ENCODE data around the gene CERK. TPM values are rescaled to one million over a fixed set of nuclear protein-coding genes. Genes with fewer than 3 reads are reported as not detected.
A peak's percentile ranks its signal among the peaks of the same experiment; 100 is the strongest.

Gene CERK
- total RNA-seq, 2 donors from 2014 or later = 10.2 to 18.0 TPM

GRCh38 chr22:46746620-46747019 lies 8.6 kb upstream of the CERK start:
- no peak overlapping the region for H3K4me3 ChIP-seq
- TF ChIP-seq POLR2AphosphoS5 (IDR thresholded peaks at IDR 0.05) (no peak), POLR2A (IDR thresholded peaks at IDR 0.05) (no peak)
- TF ChIP-seq, protein P1, sequence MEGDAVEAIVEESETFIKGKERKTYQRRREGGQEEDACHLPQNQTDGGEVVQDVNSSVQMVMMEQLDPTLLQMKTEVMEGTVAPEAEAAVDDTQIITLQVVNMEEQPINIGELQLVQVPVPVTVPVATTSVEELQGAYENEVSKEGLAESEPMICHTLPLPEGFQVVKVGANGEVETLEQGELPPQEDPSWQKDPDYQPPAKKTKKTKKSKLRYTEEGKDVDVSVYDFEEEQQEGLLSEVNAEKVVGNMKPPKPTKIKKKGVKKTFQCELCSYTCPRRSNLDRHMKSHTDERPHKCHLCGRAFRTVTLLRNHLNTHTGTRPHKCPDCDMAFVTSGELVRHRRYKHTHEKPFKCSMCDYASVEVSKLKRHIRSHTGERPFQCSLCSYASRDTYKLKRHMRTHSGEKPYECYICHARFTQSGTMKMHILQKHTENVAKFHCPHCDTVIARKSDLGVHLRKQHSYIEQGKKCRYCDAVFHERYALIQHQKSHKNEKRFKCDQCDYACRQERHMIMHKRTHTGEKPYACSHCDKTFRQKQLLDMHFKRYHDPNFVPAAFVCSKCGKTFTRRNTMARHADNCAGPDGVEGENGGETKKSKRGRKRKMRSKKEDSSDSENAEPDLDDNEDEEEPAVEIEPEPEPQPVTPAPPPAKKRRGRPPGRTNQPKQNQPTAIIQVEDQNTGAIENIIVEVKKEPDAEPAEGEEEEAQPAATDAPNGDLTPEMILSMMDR (IDR thresholded peaks at IDR 0.05) = no peak
- 77% methylated on average over 11 of the region's 11 CpGs for WGBS
- DNase-seq (ENCODE audit: low spot score) = no peak
- H3K27ac ChIP-seq = no peak overlapping the region
- intact Hi-C loops (cut with DNase I) = no loop called here
- no peaks in the 10 kb centered on the region for H3K36me3 ChIP-seq
- no peaks in the 10 kb centered on the region for H3K4me1 ChIP-seq (replicated peaks)
- H3K9me3 ChIP-seq = no peaks in the 10 kb centered on the region
- H3K27me3 ChIP-seq (replicated peaks; ENCODE audit: insufficient read depth) = peaks cover 12% of the 10 kb centered on the region

GRCh38 chr22:46746192-46746591 lies 8.1 kb upstream of the CERK start:
- TF ChIP-seq POLR2AphosphoS5 (IDR thresholded peaks at IDR 0.05) (no peak), POLR2A (IDR thresholded peaks at IDR 0.05) (no peak)
- TF ChIP-seq, protein P1 (IDR thresholded peaks at IDR 0.05) = no peak
- no peak for DNase-seq (ENCODE audit: low spot score)
- intact Hi-C loops (cut with DNase I) = no loop called here
- no peak overlapping the region for H3K27ac ChIP-seq
- no peaks in the 10 kb centered on the region for H3K36me3 ChIP-seq
- 65% methylated on average over 5 of the region's 5 CpGs for WGBS
- H3K4me1 ChIP-seq (replicated peaks) = no peaks in the 10 kb centered on the region
- H3K9me3 ChIP-seq = no peaks in the 10 kb centered on the region
- no peak overlapping the region for H3K4me3 ChIP-seq
- peaks cover 12% of the 10 kb centered on the region for H3K27me3 ChIP-seq (replicated peaks; ENCODE audit: insufficient read depth)

DNA sequence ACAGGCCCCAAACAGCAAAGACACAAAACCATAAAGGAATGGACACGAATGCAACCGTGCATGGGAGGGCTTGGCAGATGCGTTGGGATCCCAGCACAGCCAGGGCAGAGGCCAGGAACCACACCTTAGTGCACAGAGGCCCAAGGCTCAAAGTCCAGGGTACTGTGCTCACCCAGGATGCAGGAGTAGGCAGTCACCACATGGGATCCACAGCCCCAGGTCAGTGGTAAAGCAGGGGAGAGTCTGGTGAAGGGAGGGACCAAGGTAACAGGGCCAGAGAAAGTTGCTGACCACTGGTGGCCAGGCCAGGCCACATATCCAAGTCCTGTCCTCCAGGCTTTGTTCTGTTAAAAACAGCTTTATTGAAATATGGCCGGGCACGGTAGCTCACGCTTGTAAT lies 6.5 kb upstream of the CERK start:
- Histone ChIP-seq H3K4me3 (no peak overlapping the region), H3K9me3 (no peaks in the 10 kb centered on the region), H3K27ac (no peak overlapping the region), H3K4me1 (replicated peaks) (no peaks in the 10 kb centered on the region), H3K27me3 (replicated peaks; ENCODE audit: insufficient read depth) (peaks cover 12% of the 10 kb centered on the region), H3K36me3 (no peaks in the 10 kb centered on the region)
- intact Hi-C loops (cut with DNase I) = no loop called here
- TF ChIP-seq, protein P1 (IDR thresholded peaks at IDR 0.05) = no peak
- TF ChIP-seq POLR2AphosphoS5 (IDR thresholded peaks at IDR 0.05) (no peak), POLR2A (IDR thresholded peaks at IDR 0.05) (no peak)
- no peak for DNase-seq (ENCODE audit: low spot score)
- WGBS = 88% methylated on average over 6 of the region's 6 CpGs

GRCh38 chr22:46742576-46743221 lies 4.6 kb upstream of the CERK start:
- H3K4me3 ChIP-seq = no peak overlapping the region
- H3K4me1 ChIP-seq (replicated peaks) = peaks cover 5% of the 10 kb centered on the region
- H3K36me3 ChIP-seq = no peaks in the 10 kb centered on the region
- no peaks in the 10 kb centered on the region for H3K27me3 ChIP-seq (replicated peaks; ENCODE audit: insufficient read depth)
- TF ChIP-seq POLR2AphosphoS5 (IDR thresholded peaks at IDR 0.05) (peak; percentile 61), POLR2A (IDR thresholded peaks at IDR 0.05) (no peak)
- H3K27ac ChIP-seq = no peak overlapping the region
- intact Hi-C loops (cut with DNase I) = no loop called here
- no peak for DNase-seq (ENCODE audit: low spot score)
- H3K9me3 ChIP-seq = no peaks in the 10 kb centered on the region
- WGBS = 38% methylated on average over 6 of the region's 6 CpGs

DNA sequence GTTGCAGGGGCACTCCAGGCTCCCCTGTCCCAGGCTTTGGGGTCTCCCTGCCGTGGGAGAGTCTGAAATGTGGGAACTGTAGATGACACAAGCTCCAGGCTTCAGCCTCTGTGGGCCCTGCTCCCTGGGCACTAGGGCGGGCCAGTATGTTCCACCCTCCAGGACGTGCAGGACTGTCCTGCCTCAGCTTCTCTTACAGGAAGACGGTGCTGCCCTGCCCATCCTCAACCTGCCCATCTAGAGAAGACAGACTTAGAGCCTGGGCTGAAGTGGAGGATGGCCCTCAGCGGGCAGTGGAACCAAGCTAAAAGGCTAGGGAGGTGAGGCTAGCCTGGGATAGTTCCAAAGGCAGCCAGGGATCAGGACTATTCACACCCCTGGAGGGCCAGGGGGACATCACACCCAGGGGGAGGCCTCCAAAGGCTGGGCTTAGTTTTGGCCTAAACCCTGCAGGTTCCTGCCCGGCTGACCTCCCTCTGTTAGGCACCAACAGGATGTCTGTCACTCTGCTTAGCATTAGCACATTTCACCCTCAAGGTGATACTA lies 4.0 kb upstream of the CERK start:
- H3K9me3 ChIP-seq = no peaks in the 10 kb centered on the region
- H3K4me1 ChIP-seq (replicated peaks) = peaks cover 5% of the 10 kb centered on the region
- WGBS = 93% methylated on average over 5 of the region's 6 CpGs
- H3K36me3 ChIP-seq = no peaks in the 10 kb centered on the region
- H3K27me3 ChIP-seq (replicated peaks; ENCODE audit: insufficient read depth) = no peaks in the 10 kb centered on the region
- no peak for DNase-seq (ENCODE audit: low spot score)
- TF ChIP-seq POLR2A (IDR thresholded peaks at IDR 0.05) (no peak), POLR2AphosphoS5 (IDR thresholded peaks at IDR 0.05) (no peak)
- TF ChIP-seq, protein P1 (IDR thresholded peaks at IDR 0.05) = no peak
- no peak overlapping the region for H3K27ac ChIP-seq
- H3K4me3 ChIP-seq = no peak overlapping the region
- intact Hi-C loops (cut with DNase I) = no loop called here
